SH-SY5Y (cell line): ENCODE measurements around the gene GOLIM4.

Experiments
- GATA2 ChIP-seq: IDR thresholded peaks from 2 replicates; pipeline ENCODE4 v1.6.1; 2011; ENCODE audit warnings: mild to moderate bottlenecking, low read depth, low read length
- GATA3 ChIP-seq: IDR thresholded peaks from 2 replicates; pipeline ENCODE4 v1.6.1; 2011; ENCODE audit warnings: low read depth, mild to moderate bottlenecking, low read length, moderate library complexity

GRCh38 chr3:168077091-168077490 lies 18.6 kb downstream of the GOLIM4 start:
- TF ChIP-seq GATA2 = no peak
- no peak for TF ChIP-seq GATA3
